HCT116 (cell line): Measurements from ENCODE around the gene LY6G6C. TPM values are rescaled to one million over a fixed set of nuclear protein-coding genes. Genes with fewer than 3 reads are reported as not detected.

Source experiments
- ATAC-seq: fragments of 200-7000 bp; cut with Tn5 transposase; 2 replicates; pipeline ENCODE4 v1.9.1; 2020; ENCODE audit warnings: mild to moderate bottlenecking, moderate library complexity
- BruUV-seq: library from RNA; stranded (reverse); fragments of 400-500 nt; replicated peaks from 2 replicates; lab custom pipeline; 2021; lab: Mats Ljungman, UMichigan
- CTCF ChIA-PET: fragments of 300-600 bp; sonication (Branson Sonifier 250); formaldehyde crosslinking; loops from one replicate; lab custom pipeline; 2021; ENCODE audit warnings: antibody characterized with exemption; lab: Charles Lee
- POLR2A ChIA-PET: fragments of 300-600, 350-600 bp; sonication (Branson Sonifier 250); formaldehyde crosslinking; loops from one replicate; lab custom pipeline; 2021; ENCODE audit warnings: antibody characterized with exemption; lab: Charles Lee
- RAD21 ChIA-PET, 2 experiments: fragments of 300-600 bp; sonication (Branson Sonifier 250); formaldehyde crosslinking; loops; one replicate each; lab custom pipeline; 2023; ENCODE audit warnings: low total read pairs in 2 of 2; ENCODE audit not compliant: uncharacterized antibody in 2 of 2, unreplicated experiment in 2 of 2, low non-redundant PET in 1 of 2; lab: Charles Lee
- DNase-seq: peaks from one replicate; pipeline ENCODE4 v3.0.0-alpha.2; 2010; ENCODE audit warnings: low read depth, low spot score
- H2AFZ ChIP-seq: fragments of 200-600 bp; shearing (Covaris generic), sonication (generic); 2 replicates; pipeline ENCODE4 v1.6.1; 2017; ENCODE audit warnings: low read depth, mixed run types, mixed read lengths, antibody characterized with exemption, low read length; ENCODE audit not compliant: poor library complexity, severe bottlenecking
- H3K27ac ChIP-seq: 2 replicates; pipeline ENCODE4 v1.5.1; 2012; ENCODE audit warnings: low read depth, low read length
- H3K27me3 ChIP-seq: fragments of 200-600 bp; sonication (generic); 2 replicates; pipeline ENCODE4 v1.6.1; 2016; ENCODE audit warnings: mixed run types, low read length, mixed read lengths; ENCODE audit not compliant: insufficient read depth
- H3K36me3 ChIP-seq, 2 experiments: fragments of 200-500 bp in 1 of 2; fragments of 200-600 bp in 1 of 2; sonication (Bioruptor generic) in 1 of 2; sonication (generic) in 1 of 2; 2 replicates each; pipeline versions ENCODE4 v1.5.1 to v1.6.1; 2014 to 2016; ENCODE audit warnings: low read length in 2 of 2, inconsistent platforms in 1 of 2, mixed read lengths in 1 of 2, mixed run types in 1 of 2; ENCODE audit not compliant: insufficient read depth in 2 of 2, control insufficient read depth in 1 of 2
- H3K4me1 ChIP-seq, 2 experiments: fragments of 200-600 bp in 1 of 2; sonication (generic) in 1 of 2; 2 replicates each; pipeline versions ENCODE4 v1.5.1 to v1.6.1; 2012 to 2017; ENCODE audit warnings: low read length in 2 of 2, inconsistent platforms in 1 of 2, mild to moderate bottlenecking in 1 of 2, mixed read lengths in 1 of 2, mixed run types in 1 of 2, moderate library complexity in 1 of 2; ENCODE audit not compliant: insufficient read depth in 2 of 2, control insufficient read depth in 1 of 2
- H3K4me2 ChIP-seq: fragments of 200-600 bp; sonication (generic); 2 replicates; pipeline ENCODE4 v1.6.1; 2017; ENCODE audit warnings: mixed run types, low read length, mixed read lengths
- H3K4me3 ChIP-seq, 2 experiments: fragments of 200-600 bp in 1 of 2; sonication (generic) in 1 of 2; replicated peaks in 1 of 2; 2 replicates each; pipeline ENCODE4 v1.5.1; 2011 to 2016; ENCODE audit warnings: low read length in 2 of 2, control low read depth in 1 of 2, low read depth in 1 of 2, mild to moderate bottlenecking in 1 of 2, mixed read lengths in 1 of 2, mixed run types in 1 of 2
- H3K79me2 ChIP-seq: fragments of 200-600 bp; sonication (generic); 2 replicates; pipeline ENCODE4 v1.6.1; 2017; ENCODE audit warnings: mild to moderate bottlenecking, mixed run types, low read length, moderate library complexity, mixed read lengths; ENCODE audit not compliant: insufficient read depth
- H3K9ac ChIP-seq: fragments of 200-600 bp; sonication (generic); 2 replicates; pipeline ENCODE4 v1.6.1; 2016; ENCODE audit warnings: low read length, mixed read lengths
- H3K9me2 ChIP-seq: fragments of 200-600 bp; sonication (generic), shearing (Covaris generic); 2 replicates; pipeline ENCODE4 v1.6.1; 2017; ENCODE audit warnings: mixed run types, mild to moderate bottlenecking, moderate library complexity; ENCODE audit not compliant: insufficient read depth
- H3K9me3 ChIP-seq, 2 experiments: fragments of 200-500 bp in 1 of 2; fragments of 200-600 bp in 1 of 2; sonication (Bioruptor generic) in 1 of 2; sonication (generic) in 1 of 2; 2 replicates each; pipeline ENCODE4 v1.6.1; 2014 to 2017; ENCODE audit warnings: low read length in 2 of 2, mixed read lengths in 2 of 2, inconsistent platforms in 1 of 2, low read depth in 1 of 2, mild to moderate bottlenecking in 1 of 2, mixed run types in 1 of 2, moderate library complexity in 1 of 2; ENCODE audit not compliant: control insufficient read depth in 1 of 2, insufficient read depth in 1 of 2
- H4K20me1 ChIP-seq: fragments of 200-600 bp; sonication (generic), shearing (Covaris generic); 2 replicates; pipeline ENCODE4 v1.6.1; 2017; ENCODE audit warnings: mixed run types, mild to moderate bottlenecking, moderate library complexity; ENCODE audit not compliant: insufficient read depth
- ATF3 ChIP-seq: IDR thresholded peaks from 2 replicates; pipeline ENCODE4 v1.6.1; 2012
- CBX3 ChIP-seq: IDR thresholded peaks from 2 replicates; pipeline ENCODE4 v1.6.1; 2012; ENCODE audit warnings: low read depth
- EGR1 ChIP-seq: IDR thresholded peaks from 2 replicates; pipeline ENCODE4 v1.6.1; 2012; ENCODE audit warnings: low read depth
- FOSL1 ChIP-seq: IDR thresholded peaks from 2 replicates; pipeline ENCODE4 v1.6.1; 2012; ENCODE audit warnings: low read depth
- RAD21 ChIP-seq: IDR thresholded peaks from 2 replicates; pipeline ENCODE4 v1.6.1; 2012; ENCODE audit warnings: low read depth, mild to moderate bottlenecking
- SIN3A ChIP-seq: IDR thresholded peaks from 2 replicates; pipeline ENCODE4 v1.6.1; 2012; ENCODE audit warnings: low read depth
- SP1 ChIP-seq: IDR thresholded peaks from 2 replicates; pipeline ENCODE4 v1.6.1; 2012; ENCODE audit warnings: low read depth
- SRF ChIP-seq: IDR thresholded peaks from 2 replicates; pipeline ENCODE4 v1.6.1; 2012; ENCODE audit warnings: low read depth
- TCF7L2 ChIP-seq: IDR thresholded peaks from 2 replicates; pipeline ENCODE4 v1.7.0; 2011; ENCODE audit warnings: borderline replicate concordance, inconsistent platforms; ENCODE audit not compliant: insufficient read depth, insufficient read length; ENCODE audit errors: extremely low read depth
- ZFX ChIP-seq: fragments of 450-650 bp; IDR thresholded peaks from 2 replicates; pipeline ENCODE4 v1.6.1; 2017
- ZNF274 ChIP-seq: fragments of 200-500 bp; sonication (Bioruptor generic); IDR thresholded peaks from 2 replicates; pipeline ENCODE4 v1.6.1; 2014; ENCODE audit warnings: mild to moderate bottlenecking, low read depth, low read length, inconsistent platforms
- intact Hi-C: fragments of 100-400 bp; cut with micrococcal nuclease; formaldehyde crosslinking; loops from 2 replicates; pipeline ENCODE4 v1.10.0; 2022
- total RNA-seq: library from RNA; stranded (reverse); gene quantifications from one replicate; pipeline ENCODE4 v1.2.1, GENCODE V29; 2021; ENCODE audit not compliant: unreplicated experiment
- TF ChIP-seq, protein P1 (sequence below): IDR thresholded peaks from 2 replicates; pipeline ENCODE4 v1.6.1; 2011; ENCODE audit warnings: mild to moderate bottlenecking, low read length, moderate library complexity; ENCODE audit not compliant: insufficient replicate concordance; ENCODE audit errors: extremely low read depth
- TF ChIP-seq, protein P2 (sequence below): IDR thresholded peaks from 2 replicates; pipeline ENCODE4 v1.6.1; 2012

Gene LY6G6C
- total RNA-seq, 1 experiment from 2014 or later = 0.54 TPM

DNA sequence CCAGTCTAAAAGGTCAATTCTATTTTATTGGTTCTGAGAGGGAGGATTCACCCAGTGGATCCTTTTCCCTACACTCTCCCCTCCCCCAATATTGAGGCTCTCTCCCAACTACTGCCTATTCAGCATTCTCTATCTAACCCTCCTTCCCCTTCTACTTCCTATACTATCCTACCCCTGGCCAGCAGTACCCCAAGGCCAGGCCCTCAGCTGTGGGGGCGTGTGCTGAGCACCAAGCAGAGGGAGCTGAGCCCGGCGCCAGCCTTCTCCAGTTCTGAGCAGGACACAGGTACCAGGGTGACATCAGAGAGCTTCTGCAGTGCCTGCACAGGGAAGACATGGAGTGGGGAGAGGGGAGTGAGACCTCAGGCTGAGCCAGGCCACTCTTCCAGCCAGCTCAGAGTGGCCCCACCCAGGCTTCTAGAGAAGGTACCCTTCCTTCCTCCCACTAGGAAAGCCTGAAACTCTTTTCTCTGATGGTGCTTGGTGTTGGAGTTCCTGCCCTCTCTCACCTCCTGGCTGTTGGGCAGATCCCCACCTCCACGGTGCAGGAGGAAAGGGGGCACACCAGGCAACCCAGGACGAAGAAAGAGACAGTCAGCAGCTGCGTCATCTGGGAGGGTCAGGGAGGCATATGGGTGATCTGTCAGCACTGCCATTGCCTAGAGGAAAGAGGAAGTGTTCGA lies 5.6 kb upstream of the LY6G6C start:
- POLR2A ChIA-PET = interaction anchor here (0.6 kb wide), 1 partner anchor 107 kb away, joined by 3 read pairs; no protein-coding TSS in a partner anchor
- no peaks in the 10 kb centered on the region for H3K27me3 ChIP-seq
- BruUV-seq = no TSS peak
- RAD21 ChIA-PET = no interaction called here
- H3K79me2 ChIP-seq = peaks cover 6% of the 10 kb centered on the region; the same call in 1 of the 2 replicates
- ATAC-seq = no peak
- H3K27ac ChIP-seq = no peak overlapping the region
- no peak for DNase-seq
- H3K9ac ChIP-seq = no peak overlapping the region
- TF ChIP-seq ZNF274 (no peak), SP1 (no peak), TCF7L2 (no peak), EGR1 (no peak), FOSL1 (no peak), SRF (no peak), ATF3 (no peak), SIN3A (no peak), RAD21 (no peak), CBX3 (no peak), ZFX (no peak)
- TF ChIP-seq, protein P1, sequence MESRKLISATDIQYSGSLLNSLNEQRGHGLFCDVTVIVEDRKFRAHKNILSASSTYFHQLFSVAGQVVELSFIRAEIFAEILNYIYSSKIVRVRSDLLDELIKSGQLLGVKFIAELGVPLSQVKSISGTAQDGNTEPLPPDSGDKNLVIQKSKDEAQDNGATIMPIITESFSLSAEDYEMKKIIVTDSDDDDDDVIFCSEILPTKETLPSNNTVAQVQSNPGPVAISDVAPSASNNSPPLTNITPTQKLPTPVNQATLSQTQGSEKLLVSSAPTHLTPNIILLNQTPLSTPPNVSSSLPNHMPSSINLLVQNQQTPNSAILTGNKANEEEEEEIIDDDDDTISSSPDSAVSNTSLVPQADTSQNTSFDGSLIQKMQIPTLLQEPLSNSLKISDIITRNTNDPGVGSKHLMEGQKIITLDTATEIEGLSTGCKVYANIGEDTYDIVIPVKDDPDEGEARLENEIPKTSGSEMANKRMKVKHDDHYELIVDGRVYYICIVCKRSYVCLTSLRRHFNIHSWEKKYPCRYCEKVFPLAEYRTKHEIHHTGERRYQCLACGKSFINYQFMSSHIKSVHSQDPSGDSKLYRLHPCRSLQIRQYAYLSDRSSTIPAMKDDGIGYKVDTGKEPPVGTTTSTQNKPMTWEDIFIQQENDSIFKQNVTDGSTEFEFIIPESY = no peak
- TF ChIP-seq, protein P2, sequence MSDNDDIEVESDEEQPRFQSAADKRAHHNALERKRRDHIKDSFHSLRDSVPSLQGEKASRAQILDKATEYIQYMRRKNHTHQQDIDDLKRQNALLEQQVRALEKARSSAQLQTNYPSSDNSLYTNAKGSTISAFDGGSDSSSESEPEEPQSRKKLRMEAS = no peak
- H2AFZ ChIP-seq = no peak overlapping the region
- peaks cover 6 to 23% of the 10 kb centered on the region in 2 experiments; a peak in 3 of 4 replicates for H3K4me1 ChIP-seq
- H3K36me3 ChIP-seq = peaks cover 11 to 12% of the 10 kb centered on the region in 2 experiments; a peak in 3 of 4 replicates
- CTCF ChIA-PET = interaction anchor here (1.3 kb wide), 1 partner anchor 43 kb away, joined by 3 read pairs; no protein-coding TSS in a partner anchor
- intact Hi-C loops = no loop called here
- no peak overlapping the region for H3K4me3 ChIP-seq
- H3K9me2 ChIP-seq = no peaks in the 10 kb centered on the region
- H4K20me1 ChIP-seq = no peaks in the 10 kb centered on the region
- H3K4me2 ChIP-seq = no peak overlapping the region
- no peaks in the 10 kb centered on the region for H3K9me3 ChIP-seq
